ENCODE measurements around the gene ACTR6. TPM values are rescaled to one million over a fixed set of nuclear protein-coding genes. Genes with fewer than 3 reads are reported as not detected.
"Not testable (repeated sequence)": the region's sequence is repeated elsewhere in the genome, so short reads cannot be mapped to it uniquely, and the experiment has no call there.

The ACTR6 gene
- total and polyA plus RNA-seq, 2 donors (not counting 1 experiment from before 2014, with no cell fraction given): 16.5 to 34.3 TPM

DNA sequence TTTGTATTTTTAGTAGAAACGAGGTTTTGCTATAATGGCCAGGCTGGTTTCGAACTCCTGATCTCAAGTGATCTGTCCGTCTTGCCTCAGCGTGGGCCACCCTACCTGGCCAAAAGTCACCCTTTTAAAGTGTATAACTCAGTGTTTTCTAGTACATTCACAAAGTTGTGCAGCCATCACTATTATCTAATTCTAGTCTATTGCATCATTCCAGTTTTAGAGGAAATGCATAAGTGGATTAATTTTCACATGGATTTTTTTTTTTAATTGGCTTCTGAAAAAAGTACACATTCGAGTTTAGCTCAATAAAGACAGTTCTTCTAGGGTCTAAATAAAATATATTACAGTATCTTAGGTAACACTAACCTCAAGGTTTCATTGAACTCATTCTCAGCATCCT, 62.5 kb downstream of the ACTR6 start:
- H3K27me3 ChIP-seq (ENCODE audit: control insufficient read depth, insufficient read depth, low read length): no peaks in the 10 kb centered on the region
- peaks cover 6% of the 10 kb centered on the region for H3K79me2 ChIP-seq (ENCODE audit: control insufficient read depth, insufficient read depth, low read length)
- H3K9ac ChIP-seq (ENCODE audit: insufficient read depth, low read length): no peak overlapping the region
- H3K36me3 ChIP-seq (ENCODE audit: control insufficient read depth, insufficient read depth, low read length): no peaks in the 10 kb centered on the region
- no peak overlapping the region for H3K4me3 ChIP-seq (replicated peaks in 1 of 4; ENCODE audit: control extremely low read depth in 1 of 4, insufficient read depth in 1 of 4, low read depth in 3 of 4, low read length in 4 of 4)
- TF ChIP-seq EZH2 (IDR thresholded peaks at IDR 0.05; ENCODE audit: low read length, missing control alignments): no peak
- TF ChIP-seq, protein P1, sequence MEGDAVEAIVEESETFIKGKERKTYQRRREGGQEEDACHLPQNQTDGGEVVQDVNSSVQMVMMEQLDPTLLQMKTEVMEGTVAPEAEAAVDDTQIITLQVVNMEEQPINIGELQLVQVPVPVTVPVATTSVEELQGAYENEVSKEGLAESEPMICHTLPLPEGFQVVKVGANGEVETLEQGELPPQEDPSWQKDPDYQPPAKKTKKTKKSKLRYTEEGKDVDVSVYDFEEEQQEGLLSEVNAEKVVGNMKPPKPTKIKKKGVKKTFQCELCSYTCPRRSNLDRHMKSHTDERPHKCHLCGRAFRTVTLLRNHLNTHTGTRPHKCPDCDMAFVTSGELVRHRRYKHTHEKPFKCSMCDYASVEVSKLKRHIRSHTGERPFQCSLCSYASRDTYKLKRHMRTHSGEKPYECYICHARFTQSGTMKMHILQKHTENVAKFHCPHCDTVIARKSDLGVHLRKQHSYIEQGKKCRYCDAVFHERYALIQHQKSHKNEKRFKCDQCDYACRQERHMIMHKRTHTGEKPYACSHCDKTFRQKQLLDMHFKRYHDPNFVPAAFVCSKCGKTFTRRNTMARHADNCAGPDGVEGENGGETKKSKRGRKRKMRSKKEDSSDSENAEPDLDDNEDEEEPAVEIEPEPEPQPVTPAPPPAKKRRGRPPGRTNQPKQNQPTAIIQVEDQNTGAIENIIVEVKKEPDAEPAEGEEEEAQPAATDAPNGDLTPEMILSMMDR (conservative IDR thresholded peaks at IDR 0.05 in 1 of 2, IDR thresholded peaks at IDR 0.05 in 1 of 2; ENCODE audit: low read depth in 1 of 2, low read length in 2 of 2): no peak
- H3K4me1 ChIP-seq (ENCODE audit: control insufficient read depth, extremely low read depth, insufficient read depth, low read length): no peaks in the 10 kb centered on the region
- no peak overlapping the region for H2AFZ ChIP-seq (ENCODE audit: low read length)
- no peaks in the 10 kb centered on the region for H4K20me1 ChIP-seq (ENCODE audit: control insufficient read depth, extremely low read depth, insufficient read depth, low read length)
- H3K4me2 ChIP-seq (ENCODE audit: extremely low read depth, insufficient read depth, low read length): no peak overlapping the region
- no peaks in the 10 kb centered on the region for H3K9me3 ChIP-seq (ENCODE audit: control insufficient read depth, insufficient read depth, low read depth, low read length)
- no peak overlapping the region for H3K27ac ChIP-seq (ENCODE audit: insufficient read depth, low read length)
- DNase-seq (ENCODE audit: low read depth in 2 of 2): no peak

GRCh38 chr12:100265107-100265506, 64.5 kb downstream of the ACTR6 start:
- not testable (repeated sequence) for H3K27me3 ChIP-seq (ENCODE audit: control insufficient read depth, insufficient read depth, low read length); H3K9ac ChIP-seq (ENCODE audit: insufficient read depth, low read length); H4K20me1 ChIP-seq (ENCODE audit: control insufficient read depth, extremely low read depth, insufficient read depth, low read length); H3K9me3 ChIP-seq (ENCODE audit: control insufficient read depth, insufficient read depth, low read depth, low read length); H2AFZ ChIP-seq (ENCODE audit: low read length); H3K27ac ChIP-seq (ENCODE audit: insufficient read depth, low read length); H3K36me3 ChIP-seq (ENCODE audit: control insufficient read depth, insufficient read depth, low read length); DNase-seq (ENCODE audit: low read depth in 2 of 2); H3K4me2 ChIP-seq (ENCODE audit: extremely low read depth, insufficient read depth, low read length); H3K4me1 ChIP-seq (ENCODE audit: control insufficient read depth, extremely low read depth, insufficient read depth, low read length); H3K4me3 ChIP-seq (replicated peaks in 1 of 4; ENCODE audit: control extremely low read depth in 1 of 4, insufficient read depth in 1 of 4, low read depth in 3 of 4, low read length in 4 of 4)
- H3K79me2 ChIP-seq (ENCODE audit: control insufficient read depth, insufficient read depth, low read length): peaks cover 24% of the 10 kb centered on the region

GRCh38 chr12:100265732-100266584, 65.3 kb downstream of the ACTR6 start:
- Histone ChIP-seq H3K79me2 (ENCODE audit: control insufficient read depth, insufficient read depth, low read length) (peaks cover 31% of the 10 kb centered on the region), H3K4me3 (replicated peaks in 1 of 4; ENCODE audit: control extremely low read depth in 1 of 4, insufficient read depth in 1 of 4, low read depth in 3 of 4, low read length in 4 of 4) (peak overlapping the region; percentile 80 to 97 (median 87)), H3K9me3 (ENCODE audit: control insufficient read depth, insufficient read depth, low read depth, low read length) (no peaks in the 10 kb centered on the region), H3K9ac (ENCODE audit: insufficient read depth, low read length) (no peak overlapping the region), H3K4me1 (ENCODE audit: control insufficient read depth, extremely low read depth, insufficient read depth, low read length) (peaks cover 4% of the 10 kb centered on the region), H2AFZ (ENCODE audit: low read length) (peak overlapping the region; percentile 98), H3K27ac (ENCODE audit: insufficient read depth, low read length) (peak overlapping the region; percentile 94), H4K20me1 (ENCODE audit: control insufficient read depth, extremely low read depth, insufficient read depth, low read length) (no peaks in the 10 kb centered on the region), H3K27me3 (ENCODE audit: control insufficient read depth, insufficient read depth, low read length) (no peaks in the 10 kb centered on the region), H3K36me3 (ENCODE audit: control insufficient read depth, insufficient read depth, low read length) (no peaks in the 10 kb centered on the region), H3K4me2 (ENCODE audit: extremely low read depth, insufficient read depth, low read length) (peak overlapping the region; percentile 84)
- DNase-seq (ENCODE audit: low read depth in 2 of 2): no peak
- TF ChIP-seq, protein P1 (conservative IDR thresholded peaks at IDR 0.05 in 1 of 2, IDR thresholded peaks at IDR 0.05 in 1 of 2; ENCODE audit: low read depth in 1 of 2, low read length in 2 of 2): no peak
- TF ChIP-seq EZH2 (IDR thresholded peaks at IDR 0.05; ENCODE audit: low read length, missing control alignments): no peak
